Activated CD8-positive, alpha-beta T cell treated with anti-CD3 and anti-CD28 coated beads for 36 hours (primary cell): ENCODE data around the gene DIS3L2. TPM values are rescaled to one million over a fixed set of nuclear protein-coding genes. Genes with fewer than 3 reads are reported as not detected.

ENCODE experiments used
- ATAC-seq: fragments of 200-7000 bp; cut with Tn5 transposase; one replicate; pipeline ENCODE4 v1.10.0; 2021; ENCODE audit warnings: mild to moderate bottlenecking, moderate library complexity
- CTCF ChIA-PET: fragments of 350-600 bp; sonication (Branson Sonifier 250); formaldehyde crosslinking; loops from one replicate; lab custom pipeline; 2021; ENCODE audit warnings: antibody characterized with exemption; lab: Charles Lee
- POLR2A ChIA-PET: fragments of 350-600 bp; sonication (Branson Sonifier 250); formaldehyde crosslinking; loops from one replicate; lab custom pipeline; 2021; ENCODE audit warnings: antibody characterized with exemption; lab: Charles Lee
- DNase-seq: peaks from one replicate; pipeline ENCODE4 v3.0.0-alpha.2; 2020
- H3K27ac Mint-ChIP-seq: one replicate; pipeline ENCODE4 v1.8.0; 2021; ENCODE audit warnings: mild to moderate bottlenecking, mixed read lengths
- H3K27me3 Mint-ChIP-seq: one replicate; pipeline ENCODE4 v1.8.0; 2021; ENCODE audit warnings: mixed read lengths
- H3K36me3 Mint-ChIP-seq: one replicate; pipeline ENCODE4 v1.8.0; 2021; ENCODE audit warnings: low read depth, mixed read lengths
- H3K4me1 Mint-ChIP-seq: one replicate; pipeline ENCODE4 v1.8.0; 2021; ENCODE audit warnings: low read depth, mixed read lengths
- H3K4me3 Mint-ChIP-seq: one replicate; pipeline ENCODE4 v1.8.0; 2021; ENCODE audit warnings: mild to moderate bottlenecking, moderate library complexity, mixed read lengths
- H3K9me3 Mint-ChIP-seq: one replicate; pipeline ENCODE4 v1.8.0; 2021; ENCODE audit warnings: mixed read lengths
- intact Hi-C: fragments of 100-400 bp; cut with micrococcal nuclease; formaldehyde crosslinking; loops from one replicate; pipeline ENCODE4 v1.10.0; 2022
- total RNA-seq, 2 experiments: library from RNA; stranded (reverse); gene quantifications; one replicate each; pipeline ENCODE4 v1.2.3, GENCODE V29; 2021
- TF ChIP-seq, protein P1 (sequence below): fragments of 200-600 bp; IDR thresholded peaks from one replicate; pipeline ENCODE4 v1.8.0; 2022; ENCODE audit warnings: antibody characterized with exemption, mild to moderate bottlenecking

Gene DIS3L2
- total RNA-seq, 2 experiments from 2014 or later = 26.5 to 27.2 TPM

DNA sequence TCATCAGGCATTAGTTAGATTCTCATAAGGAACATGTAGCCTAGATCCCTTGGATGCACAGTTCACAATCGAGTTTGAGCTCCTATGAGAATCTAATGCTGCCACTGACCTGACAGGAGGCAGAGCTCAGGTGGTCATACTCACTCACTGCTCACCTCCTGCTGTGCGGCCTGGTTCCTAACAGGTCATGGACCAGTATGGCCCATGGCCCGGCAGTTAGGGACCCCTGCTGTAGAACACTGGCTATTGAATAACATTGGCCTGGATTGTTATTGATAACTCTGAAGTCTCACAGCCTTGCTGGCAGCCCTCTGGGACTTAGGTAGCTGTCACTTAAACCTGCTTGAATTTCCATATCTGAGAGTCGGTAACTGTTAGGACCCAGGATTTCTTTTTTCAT lies 302.6 kb downstream of the DIS3L2 start:
- no peak for ATAC-seq
- no peak for DNase-seq
- H3K36me3 Mint-ChIP-seq = peaks cover 19% of the 10 kb centered on the region
- CTCF ChIA-PET = no interaction called here
- no peaks in the 10 kb centered on the region for H3K9me3 Mint-ChIP-seq
- H3K27ac Mint-ChIP-seq = no peak overlapping the region
- intact Hi-C loops = no loop called here
- H3K27me3 Mint-ChIP-seq = no peaks in the 10 kb centered on the region
- H3K4me1 Mint-ChIP-seq = no peaks in the 10 kb centered on the region
- H3K4me3 Mint-ChIP-seq = no peak overlapping the region
- TF ChIP-seq, protein P1, sequence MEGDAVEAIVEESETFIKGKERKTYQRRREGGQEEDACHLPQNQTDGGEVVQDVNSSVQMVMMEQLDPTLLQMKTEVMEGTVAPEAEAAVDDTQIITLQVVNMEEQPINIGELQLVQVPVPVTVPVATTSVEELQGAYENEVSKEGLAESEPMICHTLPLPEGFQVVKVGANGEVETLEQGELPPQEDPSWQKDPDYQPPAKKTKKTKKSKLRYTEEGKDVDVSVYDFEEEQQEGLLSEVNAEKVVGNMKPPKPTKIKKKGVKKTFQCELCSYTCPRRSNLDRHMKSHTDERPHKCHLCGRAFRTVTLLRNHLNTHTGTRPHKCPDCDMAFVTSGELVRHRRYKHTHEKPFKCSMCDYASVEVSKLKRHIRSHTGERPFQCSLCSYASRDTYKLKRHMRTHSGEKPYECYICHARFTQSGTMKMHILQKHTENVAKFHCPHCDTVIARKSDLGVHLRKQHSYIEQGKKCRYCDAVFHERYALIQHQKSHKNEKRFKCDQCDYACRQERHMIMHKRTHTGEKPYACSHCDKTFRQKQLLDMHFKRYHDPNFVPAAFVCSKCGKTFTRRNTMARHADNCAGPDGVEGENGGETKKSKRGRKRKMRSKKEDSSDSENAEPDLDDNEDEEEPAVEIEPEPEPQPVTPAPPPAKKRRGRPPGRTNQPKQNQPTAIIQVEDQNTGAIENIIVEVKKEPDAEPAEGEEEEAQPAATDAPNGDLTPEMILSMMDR = no peak
- POLR2A ChIA-PET = no interaction called here

DNA sequence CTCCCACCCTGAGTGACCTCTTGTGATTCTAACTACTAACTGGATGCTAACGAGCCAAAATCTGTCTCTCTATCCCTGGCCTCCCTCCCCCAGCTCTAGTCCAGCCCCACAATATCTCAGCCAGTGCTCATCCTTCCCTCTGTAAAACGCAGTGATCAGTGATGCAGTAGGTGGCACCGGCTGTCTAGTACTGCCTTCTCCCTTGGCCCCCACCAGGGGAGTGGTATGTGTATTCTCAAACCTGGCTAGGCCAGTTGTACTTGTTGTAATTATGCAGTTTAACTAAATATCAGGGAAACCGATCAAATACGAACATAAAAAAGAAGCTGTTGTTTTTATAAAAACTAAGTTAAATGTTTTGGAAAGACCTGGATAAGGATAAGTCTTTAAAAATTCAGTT lies 303.8 kb downstream of the DIS3L2 start:
- Mint-ChIP-seq H3K4me1 (no peaks in the 10 kb centered on the region), H3K9me3 (no peaks in the 10 kb centered on the region), H3K4me3 (no peak overlapping the region), H3K36me3 (peaks cover 17% of the 10 kb centered on the region), H3K27me3 (no peaks in the 10 kb centered on the region), H3K27ac (no peak overlapping the region)
- CTCF ChIA-PET = interaction anchor here (1.7 kb wide), 1 partner anchor 27 kb away, joined by 4 read pairs; no protein-coding TSS in a partner anchor
- no peak for ATAC-seq
- no peak for DNase-seq
- intact Hi-C loops = no loop called here
- POLR2A ChIA-PET = no interaction called here
- TF ChIP-seq, protein P1 = no peak

DNA sequence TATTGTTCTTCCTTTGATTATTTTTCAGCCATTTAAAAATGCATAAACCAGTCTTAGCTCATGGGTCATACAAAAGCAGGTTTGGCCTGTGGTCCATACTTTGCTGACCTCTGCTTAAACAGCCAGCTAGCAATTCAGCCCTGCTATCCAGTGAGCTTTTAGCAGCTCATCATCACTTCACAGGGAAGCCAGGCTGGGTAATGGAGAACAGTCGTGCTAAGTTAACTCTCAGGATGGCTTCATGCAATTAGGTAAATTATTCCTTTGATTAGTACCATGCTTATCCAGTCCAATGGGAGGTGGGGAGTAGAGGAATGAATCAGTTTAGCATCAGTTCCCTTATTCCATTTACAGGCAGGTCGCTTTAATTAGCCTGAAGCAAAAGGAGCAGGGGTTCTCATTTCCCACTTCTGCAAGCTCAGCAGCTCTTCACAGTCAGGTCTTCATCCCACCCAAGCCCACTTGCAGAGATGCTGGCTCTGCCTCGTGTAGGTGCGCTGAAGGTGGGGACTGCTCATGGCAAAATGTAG lies 307.2 kb downstream of the DIS3L2 start:
- no peaks in the 10 kb centered on the region for H3K27me3 Mint-ChIP-seq
- DNase-seq = no peak
- H3K4me1 Mint-ChIP-seq = no peaks in the 10 kb centered on the region
- H3K4me3 Mint-ChIP-seq = no peak overlapping the region
- no peak for ATAC-seq
- POLR2A ChIA-PET = interaction anchor here (1.0 kb wide), 1 partner anchor 59 kb away, joined by 3 read pairs; no protein-coding TSS in a partner anchor
- TF ChIP-seq, protein P1 = no peak
- H3K36me3 Mint-ChIP-seq = peaks cover 4% of the 10 kb centered on the region
- no peak overlapping the region for H3K27ac Mint-ChIP-seq
- CTCF ChIA-PET = interaction anchor here (1.0 to 1.7 kb wide), 4 partner anchors 24 to 368 kb away, joined by 3 to 4 read pairs (median 4); no protein-coding TSS in a partner anchor
- H3K9me3 Mint-ChIP-seq = no peaks in the 10 kb centered on the region
- intact Hi-C loops = no loop called here

DNA sequence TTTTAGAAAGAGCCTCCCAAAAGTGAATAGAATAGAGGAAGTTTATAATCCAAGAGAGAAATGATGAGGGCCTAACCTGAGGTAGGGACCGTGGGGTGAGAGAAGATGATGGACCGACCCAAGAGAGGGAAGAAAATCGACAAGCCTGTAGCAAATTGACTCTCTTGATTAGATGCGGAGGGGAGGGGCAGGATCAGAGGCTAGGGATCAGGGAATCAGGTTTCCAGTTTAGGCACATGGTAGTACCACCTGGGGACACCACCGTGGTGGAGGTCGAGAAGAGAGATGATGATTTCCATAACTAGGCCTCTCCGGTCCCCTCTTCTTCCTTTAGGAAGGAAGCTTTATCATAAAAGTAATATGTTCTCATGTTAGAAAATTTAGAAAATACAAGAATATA lies 308.4 kb downstream of the DIS3L2 start:
- TF ChIP-seq, protein P1 = no peak
- ChIA-PET POLR2A (interaction anchor here (0.9 kb wide), 1 partner anchor 52 kb away, joined by 3 read pairs; no protein-coding TSS in a partner anchor), CTCF (interaction anchor here (1.2 to 1.4 kb wide), 2 partner anchors 23 kb away, joined by 4 read pairs; no protein-coding TSS in a partner anchor)
- intact Hi-C loops = no loop called here
- ATAC-seq = no peak
- no peak for DNase-seq
- H3K27ac Mint-ChIP-seq = no peak overlapping the region
- no peaks in the 10 kb centered on the region for H3K9me3 Mint-ChIP-seq
- peaks cover 1% of the 10 kb centered on the region for H3K36me3 Mint-ChIP-seq
- no peaks in the 10 kb centered on the region for H3K27me3 Mint-ChIP-seq
- no peak overlapping the region for H3K4me3 Mint-ChIP-seq
- no peaks in the 10 kb centered on the region for H3K4me1 Mint-ChIP-seq

DNA sequence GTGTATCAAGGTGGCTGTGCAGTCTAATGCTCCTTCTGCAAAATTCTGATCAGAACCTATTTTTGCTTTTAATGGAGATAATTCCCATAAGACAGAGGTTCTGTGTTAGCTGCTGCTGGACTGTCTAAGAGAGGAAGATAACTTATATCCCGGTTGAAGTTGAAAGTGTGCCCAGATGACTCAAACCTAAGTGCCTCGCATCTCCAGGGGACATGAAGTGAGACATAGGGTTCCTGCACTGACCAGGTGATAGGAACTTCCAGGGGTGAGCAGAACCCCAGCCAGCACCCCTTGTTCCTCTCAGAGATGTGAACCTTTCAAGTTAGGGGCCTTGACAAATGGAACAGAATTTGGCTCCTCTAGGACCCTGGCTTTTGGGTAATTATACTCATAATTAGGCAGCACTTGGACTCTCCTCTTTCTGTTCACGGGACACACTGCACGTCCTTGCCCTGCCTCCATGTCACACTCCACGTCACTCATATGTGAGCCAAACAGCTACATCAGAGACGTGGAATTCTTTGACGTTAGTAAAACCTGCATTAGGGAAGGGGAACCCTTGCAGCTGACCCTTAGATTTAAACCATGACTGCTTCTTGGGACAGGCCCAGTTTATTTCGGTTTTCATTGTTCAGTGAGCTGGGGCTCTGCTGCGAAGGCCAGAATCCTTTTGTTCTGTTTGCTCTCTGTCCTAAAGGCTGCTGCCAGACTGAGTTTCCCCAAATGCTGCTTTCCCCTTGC lies 312.6 kb downstream of the DIS3L2 start:
- ChIA-PET CTCF (no interaction called here), POLR2A (no interaction called here)
- ATAC-seq (no peak), DNase-seq (no peak)
- intact Hi-C loops = no loop called here
- Mint-ChIP-seq H3K4me1 (no peaks in the 10 kb centered on the region), H3K9me3 (no peaks in the 10 kb centered on the region), H3K36me3 (peaks cover 6% of the 10 kb centered on the region), H3K27me3 (no peaks in the 10 kb centered on the region), H3K27ac (no peak overlapping the region), H3K4me3 (no peak overlapping the region)
- TF ChIP-seq, protein P1 = no peak
